SK-N-SH (cell line): ENCODE results near the gene SERPINE1. TPM values are rescaled to one million over a fixed set of nuclear protein-coding genes. Genes with fewer than 3 reads are reported as not detected.
A peak's percentile ranks its signal among the peaks of the same experiment; 100 is the strongest.

Source experiments
- CTCF ChIA-PET: fragments of 300-600, 350-600 bp; formaldehyde crosslinking; extraction: SDS; loops from one replicate; lab custom pipeline; 2021; lab: Yijun Ruan, JAX
- POLR2A ChIA-PET: fragments of 350-600 bp; sonication (Branson Sonifier 250); formaldehyde crosslinking; extraction: SDS; loops from one replicate; lab custom pipeline; 2020; ENCODE audit warnings: antibody characterized with exemption, inconsistent platforms; lab: Yijun Ruan, JAX
- DNase-seq: peaks from one replicate; pipeline ENCODE4 v3.0.0; 2012
- H2AFZ ChIP-seq: fragments of 200-600 bp; sonication (generic); 2 replicates; pipeline ENCODE4 v1.8.1; 2016; ENCODE audit warnings: antibody characterized with exemption, mild to moderate bottlenecking, low read depth
- H3F3A ChIP-seq: fragments of 200-600 bp; sonication (generic); replicated peaks from 2 replicates; pipeline ENCODE3; 2016; ENCODE audit warnings: antibody characterized with exemption, mild to moderate bottlenecking; ENCODE audit not compliant: insufficient read depth
- H3K27ac ChIP-seq, 2 experiments: fragments of 200-500 bp in 1 of 2; fragments of 200-600 bp in 1 of 2; sonication (Bioruptor generic) in 1 of 2; sonication (generic), shearing (Covaris generic) in 1 of 2; 2 replicates each; pipeline versions ENCODE4 v1.5.1 to v1.6.1; 2014 to 2016; ENCODE audit warnings: low read depth in 2 of 2, inconsistent platforms in 1 of 2, low read length in 1 of 2, mild to moderate bottlenecking in 1 of 2, mixed read lengths in 1 of 2
- H3K27me3 ChIP-seq: fragments of 200-600 bp; sonication (generic), shearing (Covaris generic); 2 replicates; pipeline ENCODE4 v1.6.1; 2016; ENCODE audit warnings: mixed run types; ENCODE audit not compliant: insufficient read depth
- H3K36me3 ChIP-seq, 2 experiments: fragments of 200-500 bp in 1 of 2; fragments of 200-600 bp in 1 of 2; sonication (Bioruptor generic) in 1 of 2; sonication (generic) in 1 of 2; replicated peaks in 1 of 2; 2 replicates each; pipeline versions ENCODE3 to v1.5.1; 2014 to 2016; ENCODE audit warnings: low read length in 1 of 2, mild to moderate bottlenecking in 1 of 2; ENCODE audit not compliant: insufficient read depth in 2 of 2, control insufficient read depth in 1 of 2
- H3K4me1 ChIP-seq, 2 experiments: fragments of 200-500 bp in 1 of 2; fragments of 200-600 bp in 1 of 2; sonication (Bioruptor generic) in 1 of 2; sonication (generic), shearing (Covaris generic) in 1 of 2; 2 replicates each; pipeline versions ENCODE4 v1.5.1 to v1.6.1; 2014 to 2016; ENCODE audit warnings: low read depth in 1 of 2, low read length in 1 of 2, mixed run types in 1 of 2; ENCODE audit not compliant: insufficient read depth in 2 of 2, control insufficient read depth in 1 of 2
- H3K4me2 ChIP-seq: fragments of 200-600 bp; sonication (generic), shearing (Covaris generic); 2 replicates; pipeline ENCODE4 v1.6.1; 2017; ENCODE audit warnings: mixed run types
- H3K4me3 ChIP-seq, 2 experiments: fragments of 200-500 bp in 1 of 2; fragments of 200-600 bp in 1 of 2; sonication (Bioruptor generic) in 1 of 2; sonication (generic), shearing (Covaris generic) in 1 of 2; 2 replicates each; pipeline versions ENCODE4 v1.5.1 to v1.8.1; 2014 to 2016; ENCODE audit warnings: low read depth in 2 of 2, inconsistent platforms in 1 of 2, low read length in 1 of 2, mild to moderate bottlenecking in 1 of 2, mixed read lengths in 1 of 2, moderate library complexity in 1 of 2
- H3K79me2 ChIP-seq: fragments of 200-600 bp; sonication (generic); 2 replicates; pipeline ENCODE4 v1.8.1; 2017; ENCODE audit warnings: mild to moderate bottlenecking; ENCODE audit not compliant: insufficient read depth
- H3K9ac ChIP-seq: fragments of 200-600 bp; sonication (generic); 2 replicates; pipeline ENCODE4 v1.6.1; 2017; ENCODE audit warnings: mixed run types
- H3K9me2 ChIP-seq: fragments of 200-600 bp; sonication (generic); 2 replicates; pipeline ENCODE4 v1.6.1; 2017; ENCODE audit warnings: mixed run types
- H3K9me3 ChIP-seq: fragments of 200-600 bp; sonication (generic); 2 replicates; pipeline ENCODE4 v1.6.1; 2017; ENCODE audit warnings: mixed run types, mild to moderate bottlenecking, moderate library complexity
- H4K20me1 ChIP-seq: fragments of 200-600 bp; sonication (generic); 2 replicates; pipeline ENCODE4 v1.6.1; 2017; ENCODE audit warnings: mild to moderate bottlenecking, mixed run types; ENCODE audit not compliant: insufficient read depth
- CHD2 ChIP-seq: fragments of 150-350 bp; IDR thresholded peaks from 2 replicates; pipeline ENCODE4 v1.6.1; 2018; ENCODE audit warnings: low read length; ENCODE audit not compliant: partially characterized antibody
- CTCF ChIP-seq: fragments of 200-600 bp; sonication (generic); IDR thresholded peaks from 2 replicates; pipeline ENCODE4 v1.6.1; 2017; ENCODE audit warnings: antibody characterized with exemption, mild to moderate bottlenecking, moderate library complexity
- FOSL2 ChIP-seq: IDR thresholded peaks from 2 replicates; pipeline ENCODE4 v1.4.0; 2012; ENCODE audit warnings: low read depth, mild to moderate bottlenecking, moderate library complexity, borderline replicate concordance
- GABPA ChIP-seq: IDR thresholded peaks from 2 replicates; pipeline ENCODE4 v1.4.0; 2012; ENCODE audit warnings: low read depth, mild to moderate bottlenecking
- GATA2 ChIP-seq: sonication (generic); formaldehyde crosslinking; IDR thresholded peaks from 2 replicates; pipeline ENCODE4 v1.5.0; 2020; ENCODE audit warnings: mild to moderate bottlenecking, missing genetic modification reagents
- JUND ChIP-seq: IDR thresholded peaks from 2 replicates; pipeline ENCODE4 v1.4.0; 2012
- MAX ChIP-seq: IDR thresholded peaks from 2 replicates; pipeline ENCODE4 v1.4.0; 2012; ENCODE audit warnings: low read depth
- MEF2A ChIP-seq: IDR thresholded peaks from 2 replicates; pipeline ENCODE4 v1.4.0; 2012; ENCODE audit warnings: low read depth, borderline replicate concordance
- NFIC ChIP-seq: IDR thresholded peaks from 2 replicates; pipeline ENCODE4 v1.4.0; 2012; ENCODE audit warnings: borderline replicate concordance
- PBX3 ChIP-seq: IDR thresholded peaks from 2 replicates; pipeline ENCODE4; 2012
- POLR2AphosphoS5 ChIP-seq: IDR thresholded peaks from 2 replicates; pipeline ENCODE4 v1.6.1; 2012; ENCODE audit warnings: low read depth, low read length
- RAD21 ChIP-seq: IDR thresholded peaks from 2 replicates; pipeline ENCODE4 v1.6.1; 2012; ENCODE audit warnings: mild to moderate bottlenecking, low read length
- SIN3A ChIP-seq: IDR thresholded peaks from 2 replicates; pipeline ENCODE4 v1.6.1; 2012; ENCODE audit warnings: low read depth, mild to moderate bottlenecking, low read length, moderate library complexity, borderline replicate concordance
- SMC3 ChIP-seq: IDR thresholded peaks from 2 replicates; pipeline ENCODE4 v1.6.1; 2012; ENCODE audit warnings: low read depth, low read length, improper control_type of control experiment
- TCF12 ChIP-seq: IDR thresholded peaks from 2 replicates; pipeline ENCODE4 v1.4.0; 2012
- TEAD4 ChIP-seq: IDR thresholded peaks from 2 replicates; pipeline ENCODE4 v1.4.0; 2012; ENCODE audit warnings: mild to moderate bottlenecking, borderline replicate concordance; ENCODE audit not compliant: insufficient read depth
- WGBS: methylation state at CpG from one replicate; pipeline ENCODE4 v1.1.6; 2017; ENCODE audit warnings: low lambda C conversion rate; 5-methylcytosine and 5-hydroxymethylcytosine counted together
- polyA plus RNA-seq, 3 experiments: library from polyadenylated mRNA; depleted of rRNA; stranded (reverse); fragments of >200 nt; gene quantifications; 2 replicates each; pipeline ENCODE4 v1.2.3, GENCODE V29; 2012

Gene SERPINE1
- polyA plus RNA-seq, 1 of the 3 experiments (the other 2 are of a cell fraction) = 4,174 TPM

- H3K4me2 ChIP-seq = peak overlapping the region; percentile 53
- H2AFZ ChIP-seq = no peak overlapping the region
- H3K79me2 ChIP-seq = peaks cover 41% of the 10 kb centered on the region
- no peaks in the 10 kb centered on the region for H3K9me2 ChIP-seq
- H3K4me3 ChIP-seq = peak overlapping the region in 1 of 2 experiments; percentile 9; a peak in 1 of 4 replicates
- CTCF ChIA-PET = interaction anchor here (0.6 to 3.4 kb wide), 29 partner anchors 9 to 200 kb away, joined by 3 to 49 read pairs (median 9); partner anchors contain the start of genes SERPINE1 and TRIM56
- H3K9ac ChIP-seq = peak overlapping the region; percentile 59
- H3K27me3 ChIP-seq = no peaks in the 10 kb centered on the region
- TF ChIP-seq CHD2 = no peak
- TF ChIP-seq GATA2 = no peak
- TF ChIP-seq, all 33 proteins: peak for 0
- no peaks in the 10 kb centered on the region for H3K36me3 ChIP-seq
- H3F3A ChIP-seq = peaks cover 40% of the 10 kb centered on the region
- POLR2A ChIA-PET = no interaction called here
- no peaks in the 10 kb centered on the region for H3K9me3 ChIP-seq
- H3K27ac ChIP-seq = peak overlapping the region; percentile 18 to 93; a peak in 3 of 4 replicates
- peaks cover 2 to 21% of the 10 kb centered on the region in 2 experiments; a peak in 3 of 4 replicates for H3K4me1 ChIP-seq
- WGBS = 39% methylated on average over 9 of the region's 9 CpGs
- DNase-seq = peak; percentile 46
- no peaks in the 10 kb centered on the region for H4K20me1 ChIP-seq
Measured at GRCh38 chr7:101094376-101094775, 32.5 kb upstream of the SERPINE1 start.

GRCh38 chr7:101094791-101095375 is 32.0 kb upstream of the SERPINE1 start:
- ChIA-PET CTCF (interaction anchor here (0.6 to 3.4 kb wide), 31 partner anchors 9 to 346 kb away, joined by 3 to 49 read pairs (median 8); partner anchors contain the start of genes SERPINE1 and TRIM56), POLR2A (interaction anchor here (0.8 kb wide), 1 partner anchor 70 kb away, joined by 3 read pairs; the partner anchor contains the start of gene VGF)
- TF ChIP-seq MEF2A (no peak), GABPA (no peak), PBX3 (0 out of 2 replicates have a peak, but pooled peaks have one; percentile 21), TCF12 (peak; percentile 61), POLR2AphosphoS5 (no peak; the same call in 1 of the 2 replicates), SIN3A (peak; percentile 67; the same call in 1 of the 2 replicates), TEAD4 (0 out of 2 replicates have a peak, but pooled peaks have one; percentile 17), SMC3 (peak; percentile 70), MAX (peak; percentile 37; the same call in 1 of the 2 replicates), JUND (0 out of 2 replicates have a peak, but pooled peaks have one; percentile 12), FOSL2 (peak; percentile 26; the same call in 1 of the 2 replicates), CTCF (peak; percentile 99), RAD21 (peak; percentile 76), NFIC (peak; percentile 83)
- H3K27ac ChIP-seq = peak overlapping the region in 1 of 2 experiments; percentile 93; a peak in 3 of 4 replicates
- H3K4me3 ChIP-seq = peak overlapping the region in 1 of 2 experiments; percentile 9; a peak in 1 of 4 replicates
- H3K9me2 ChIP-seq = no peaks in the 10 kb centered on the region
- WGBS = 21% methylated on average over 12 of the region's 12 CpGs
- peak overlapping the region; percentile 53 for H3K4me2 ChIP-seq
- peak; percentile 80 for DNase-seq
- no peaks in the 10 kb centered on the region for H3K36me3 ChIP-seq
- H3F3A ChIP-seq = peaks cover 43% of the 10 kb centered on the region
- peaks cover 41% of the 10 kb centered on the region for H3K79me2 ChIP-seq
- H3K9ac ChIP-seq = peak overlapping the region; percentile 59; the same call in 1 of the 2 replicates
- no peaks in the 10 kb centered on the region for H4K20me1 ChIP-seq
- peaks cover 2 to 26% of the 10 kb centered on the region in 2 experiments; a peak in 3 of 4 replicates for H3K4me1 ChIP-seq
- no peak overlapping the region for H2AFZ ChIP-seq
- no peaks in the 10 kb centered on the region for H3K9me3 ChIP-seq
- no peaks in the 10 kb centered on the region for H3K27me3 ChIP-seq
